LNCaP clone FGC (cell line): ENCODE results near the gene FHIT.

Source experiments
- DNase-seq: peaks from one replicate; pipeline ENCODE4 v3.0.0-alpha.2; 2011; ENCODE audit warnings: low read depth
- H3K4me3 ChIP-seq: 2 replicates; pipeline ENCODE4 v1.5.1; 2011; ENCODE audit warnings: mild to moderate bottlenecking, low read depth, low read length, control low read depth
- CTCF ChIP-seq: IDR thresholded peaks from 2 replicates; pipeline ENCODE4 v1.5.1; 2012; ENCODE audit warnings: mild to moderate bottlenecking; ENCODE audit not compliant: control insufficient read depth, insufficient read depth; ENCODE audit errors: extremely low read depth

FHIT gene

DNA sequence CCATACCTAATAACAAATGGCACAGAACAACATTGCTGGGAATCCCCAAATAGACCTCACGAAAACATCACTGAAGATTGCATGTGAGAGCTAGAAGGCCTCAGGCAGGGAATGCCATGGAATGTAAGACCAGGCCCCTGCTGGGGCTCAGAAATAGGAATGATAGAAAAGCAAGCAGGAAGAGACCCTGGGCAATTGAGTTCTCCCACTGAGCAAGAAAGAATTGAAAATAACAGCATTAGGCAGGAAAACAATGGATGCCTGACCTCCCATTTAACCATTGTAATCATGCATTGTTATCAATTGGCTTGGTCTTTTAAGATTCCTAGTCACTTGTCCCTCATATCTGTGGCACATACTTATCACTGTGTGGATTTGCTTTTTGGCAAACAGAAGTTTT is 581.6 kb downstream of the FHIT start:
- TF ChIP-seq CTCF, result no peak
- H3K4me3 ChIP-seq, result no peak overlapping the region
- no peak for DNase-seq

DNA sequence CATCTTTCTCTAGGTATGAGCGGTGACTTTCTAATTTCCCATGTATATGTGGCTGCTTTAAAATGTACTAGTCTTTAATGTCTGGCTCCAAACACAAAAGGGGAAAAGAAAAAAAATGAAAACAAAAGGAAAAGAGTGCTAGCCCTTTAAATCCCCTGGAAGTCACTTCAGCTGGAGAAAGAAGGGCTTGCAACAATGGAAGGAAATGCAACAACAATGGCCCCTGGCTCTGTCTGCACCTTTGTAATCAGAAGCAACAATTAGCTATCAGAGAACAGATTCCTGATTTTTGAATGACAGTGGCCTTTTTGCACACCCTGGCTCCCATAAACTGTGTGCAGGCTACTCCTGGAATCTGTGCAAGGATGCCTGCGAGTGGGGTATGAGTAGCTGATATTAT is 591.2 kb downstream of the FHIT start:
- no peak overlapping the region for H3K4me3 ChIP-seq
- no peak for DNase-seq
- no peak for TF ChIP-seq CTCF

GRCh38 chr3:60659098-60659497 is 592.2 kb downstream of the FHIT start:
- no peak for TF ChIP-seq CTCF
- no peak overlapping the region for H3K4me3 ChIP-seq
- DNase-seq, result no peak

GRCh38 chr3:60657972-60658371 is 593.3 kb downstream of the FHIT start:
- TF ChIP-seq CTCF, result no peak
- DNase-seq, result no peak
- H3K4me3 ChIP-seq, result no peak overlapping the region

DNA sequence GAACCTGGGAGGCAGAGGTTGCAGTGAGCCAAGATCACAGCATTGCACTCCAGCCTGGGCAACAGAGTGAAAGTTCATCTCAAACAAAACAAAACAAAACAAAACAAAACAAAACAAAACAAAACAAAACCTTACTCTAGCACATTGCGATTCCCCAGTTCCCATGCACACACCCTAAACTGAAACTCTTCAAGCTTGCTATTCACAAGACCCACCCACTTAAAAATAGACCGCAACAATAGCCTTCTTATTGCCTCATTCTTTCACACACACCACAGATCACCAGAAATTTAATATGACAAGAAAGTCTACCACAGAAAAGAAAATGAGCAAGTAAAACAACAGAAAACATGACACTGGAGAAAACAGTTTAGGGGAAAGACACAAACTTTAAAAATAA is 598.4 kb downstream of the FHIT start:
- no peak for DNase-seq
- TF ChIP-seq CTCF, result no peak
- H3K4me3 ChIP-seq, result no peak overlapping the region

DNA sequence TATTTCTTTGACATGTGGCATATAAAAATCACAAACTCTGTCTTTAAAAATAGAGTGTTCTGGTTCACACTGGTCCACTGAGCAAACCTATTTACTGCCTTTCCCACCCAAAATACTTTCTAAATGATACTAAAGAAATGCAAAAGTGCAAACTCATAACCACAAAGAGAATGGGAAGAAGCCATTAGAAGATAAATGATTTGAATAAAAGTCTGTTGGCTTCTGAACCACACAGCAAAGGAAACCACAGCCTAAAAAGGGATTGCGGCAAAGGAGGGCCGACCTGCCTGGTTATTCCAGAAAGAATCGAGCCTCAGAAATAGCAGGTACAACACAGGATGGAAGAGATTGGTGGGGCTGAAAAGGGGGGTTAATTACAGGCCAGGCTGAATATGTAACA is 599.5 kb downstream of the FHIT start:
- no peak for DNase-seq
- no peak for TF ChIP-seq CTCF
- no peak overlapping the region for H3K4me3 ChIP-seq

DNA sequence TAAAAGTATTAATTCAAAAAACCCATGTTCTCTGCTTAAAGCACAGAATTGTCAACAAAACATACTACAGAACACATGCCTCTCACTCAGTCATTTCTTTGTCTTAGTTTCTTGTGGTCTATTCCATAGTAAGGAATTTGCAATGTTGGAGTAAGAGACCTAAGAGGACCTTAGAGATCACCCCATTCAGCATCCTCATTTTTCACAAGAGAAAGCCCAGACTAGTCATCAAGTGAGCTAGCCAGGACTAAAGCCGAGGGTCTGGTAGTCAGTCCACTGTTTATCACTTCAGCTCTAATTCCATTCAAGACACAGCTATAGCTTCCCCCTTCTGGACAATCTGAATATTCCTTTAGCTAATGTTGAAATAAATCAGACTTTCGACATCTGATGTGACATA is 601.1 kb downstream of the FHIT start:
- 0 out of 2 replicates have a peak, but pooled peaks have one; percentile 10 for TF ChIP-seq CTCF
- H3K4me3 ChIP-seq, result no peak overlapping the region

More for the DNA sequence above, 601.1 kb downstream of the FHIT start:
- no peak for DNase-seq
